Ishikawa (cell line): ENCODE measurements around the gene ITGA11.

Source experiments
- CEBPB ChIP-seq: IDR thresholded peaks from 2 replicates; pipeline ENCODE4 v1.6.1; 2012
- CREB1 ChIP-seq: IDR thresholded peaks from 2 replicates; pipeline ENCODE4 v1.6.1; 2012; ENCODE audit warnings: low read depth
- EGR1 ChIP-seq: IDR thresholded peaks from 2 replicates; pipeline ENCODE4 v1.6.1; 2012
- EP300 ChIP-seq: IDR thresholded peaks from 2 replicates; pipeline ENCODE4 v1.6.1; 2012; ENCODE audit warnings: borderline replicate concordance
- FOXM1 ChIP-seq: IDR thresholded peaks from 2 replicates; pipeline ENCODE4 v1.6.1; 2012; ENCODE audit warnings: low read depth, borderline replicate concordance
- MAX ChIP-seq: IDR thresholded peaks from 2 replicates; pipeline ENCODE4 v1.6.1; 2012
- NFIC ChIP-seq: IDR thresholded peaks from 2 replicates; pipeline ENCODE4 v1.6.1; 2012
- RAD21 ChIP-seq: IDR thresholded peaks from 2 replicates; pipeline ENCODE4 v1.6.1; 2012; ENCODE audit warnings: low read depth
- REST ChIP-seq: IDR thresholded peaks from 2 replicates; pipeline ENCODE4 v1.6.1; 2012; ENCODE audit warnings: low read depth, mild to moderate bottlenecking
- TAF1 ChIP-seq: IDR thresholded peaks from 2 replicates; pipeline ENCODE4 v1.6.1; 2012; ENCODE audit warnings: low read depth, mild to moderate bottlenecking
- TCF12 ChIP-seq: IDR thresholded peaks from 2 replicates; pipeline ENCODE4 v1.6.1; 2012; ENCODE audit warnings: low read depth
- TEAD4 ChIP-seq: IDR thresholded peaks from 2 replicates; pipeline ENCODE4 v1.6.1; 2012
- USF1 ChIP-seq: IDR thresholded peaks from 2 replicates; pipeline ENCODE4 v1.6.1; 2012
- YY1 ChIP-seq: IDR thresholded peaks from 2 replicates; pipeline ENCODE4 v1.6.1; 2012; ENCODE audit warnings: low read depth
- ZBTB7A ChIP-seq: IDR thresholded peaks from 2 replicates; pipeline ENCODE4 v1.6.1; 2012; ENCODE audit warnings: low read depth

The ITGA11 gene

DNA sequence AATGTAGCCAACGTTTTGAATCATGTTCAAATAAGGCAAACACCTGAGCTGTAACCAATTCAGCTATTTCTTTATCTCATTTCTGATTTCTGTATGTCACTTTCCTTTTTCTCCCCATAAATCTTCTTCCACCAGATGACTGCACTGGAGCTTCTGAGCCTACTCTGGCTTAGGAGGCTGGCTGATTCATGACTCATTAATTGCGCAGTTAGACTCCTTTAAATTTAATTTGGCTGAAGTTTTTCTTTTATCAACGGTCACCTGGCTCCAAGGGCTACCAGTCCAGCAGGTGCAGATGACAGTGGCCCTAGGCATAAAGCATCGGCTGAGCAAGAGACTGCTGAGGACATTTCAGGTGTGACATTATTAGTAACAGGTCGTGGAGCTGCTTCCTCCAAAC lies 39.6 kb upstream of the ITGA11 start:
- TF ChIP-seq NFIC (no peak), ZBTB7A (no peak), EGR1 (no peak), FOXM1 (no peak), REST (no peak), CEBPB (no peak), MAX (no peak), TAF1 (no peak), CREB1 (no peak), TCF12 (no peak), YY1 (no peak), EP300 (no peak), USF1 (no peak), TEAD4 (no peak), RAD21 (no peak)

GRCh38 chr15:68470976-68471375 lies 39.0 kb upstream of the ITGA11 start:
- no peak for TF ChIP-seq FOXM1
- no peak for TF ChIP-seq TEAD4
- TF ChIP-seq MAX, result no peak
- no peak for TF ChIP-seq ZBTB7A
- TF ChIP-seq CEBPB, result no peak
- no peak for TF ChIP-seq CREB1
- no peak for TF ChIP-seq EGR1
- no peak for TF ChIP-seq EP300
- TF ChIP-seq NFIC, result no peak
- TF ChIP-seq YY1, result no peak
- TF ChIP-seq REST, result no peak
- TF ChIP-seq RAD21, result no peak
- TF ChIP-seq TAF1, result no peak

GRCh38 chr15:68470049-68470742 lies 38.2 kb upstream of the ITGA11 start:
- TF ChIP-seq CREB1 (no peak), YY1 (no peak), MAX (no peak), REST (no peak), FOXM1 (no peak), USF1 (no peak), TCF12 (no peak), TEAD4 (no peak), RAD21 (no peak), ZBTB7A (no peak)

- TF ChIP-seq FOXM1 (no peak), TAF1 (no peak)
Observed at GRCh38 chr15:68469162-68470048, 37.4 kb upstream of the ITGA11 start.
